H9 (cell line): ENCODE measurements around the gene GLI2. TPM values are rescaled to one million over a fixed set of nuclear protein-coding genes. Genes with fewer than 3 reads are reported as not detected.
A peak's percentile ranks its signal among the peaks of the same experiment; 100 is the strongest.

Experiments
- DNase-seq: peaks from one replicate; pipeline ENCODE4 v3.0.0-alpha.2; 2017
- H2AFZ ChIP-seq: one replicate; pipeline ENCODE4 v1.6.1; 2013; ENCODE audit warnings: mild to moderate bottlenecking, low read length, control low read depth, moderate library complexity
- H2AK5ac ChIP-seq: 2 replicates; pipeline ENCODE4 v1.6.1; 2013; ENCODE audit warnings: low read length, control low read depth, mixed read lengths; ENCODE audit not compliant: insufficient read length
- H2BK120ac ChIP-seq: one replicate; pipeline ENCODE4 v1.6.1; 2013; ENCODE audit warnings: low read depth, mild to moderate bottlenecking, low read length, control low read depth, inconsistent platforms; ENCODE audit not compliant: poor library complexity, severe bottlenecking
- H2BK12ac ChIP-seq: 2 replicates; pipeline ENCODE4 v1.6.1; 2013; ENCODE audit warnings: low read length, control low read depth, mixed read lengths, low read depth; ENCODE audit not compliant: insufficient read length
- H2BK15ac ChIP-seq: 2 replicates; pipeline ENCODE4 v1.6.1; 2013; ENCODE audit warnings: low read depth, low read length, control low read depth
- H2BK20ac ChIP-seq: one replicate; pipeline ENCODE4 v1.6.1; 2013; ENCODE audit warnings: low read depth, mild to moderate bottlenecking, low read length, control low read depth, inconsistent platforms; ENCODE audit not compliant: poor library complexity, severe bottlenecking
- H2BK5ac ChIP-seq: 2 replicates; pipeline ENCODE4 v1.6.1; 2013; ENCODE audit warnings: low read length, control low read depth, mixed read lengths; ENCODE audit not compliant: insufficient read length
- H3K14ac ChIP-seq: 2 replicates; pipeline ENCODE4 v1.6.1; 2013; ENCODE audit warnings: low read length, control low read depth; ENCODE audit not compliant: insufficient read depth
- H3K18ac ChIP-seq: 2 replicates; pipeline ENCODE4 v1.6.1; 2013; ENCODE audit warnings: low read depth, mild to moderate bottlenecking, mixed read lengths, low read length, control low read depth; ENCODE audit not compliant: insufficient read length
- H3K23ac ChIP-seq: 2 replicates; pipeline ENCODE4 v1.6.1; 2013; ENCODE audit warnings: low read length, control low read depth, mixed read lengths, low read depth; ENCODE audit not compliant: insufficient read length
- H3K23me2 ChIP-seq: 2 replicates; pipeline ENCODE4 v1.6.1; 2013; ENCODE audit warnings: low read depth, mild to moderate bottlenecking, mixed read lengths, low read length, control low read depth; ENCODE audit not compliant: insufficient read length, poor library complexity, severe bottlenecking
- H3K27ac ChIP-seq: 2 replicates; pipeline ENCODE4 v1.5.1; 2013; ENCODE audit warnings: low read length, control low read depth, mixed read lengths, low read depth; ENCODE audit not compliant: insufficient read length
- H3K27me3 ChIP-seq: 2 replicates; pipeline ENCODE4 v1.6.1; 2013; ENCODE audit warnings: low read length, control low read depth, inconsistent platforms; ENCODE audit not compliant: insufficient read depth
- H3K4ac ChIP-seq: 2 replicates; pipeline ENCODE4 v1.6.1; 2013; ENCODE audit warnings: low read depth, mild to moderate bottlenecking, control low read depth, inconsistent platforms, low read length, moderate library complexity
- H3K4me1 ChIP-seq: 2 replicates; pipeline ENCODE4 v1.6.1; 2013; ENCODE audit warnings: low read length, control low read depth, inconsistent platforms; ENCODE audit not compliant: insufficient read depth
- H3K4me2 ChIP-seq: 2 replicates; pipeline ENCODE4 v1.6.1; 2013; ENCODE audit warnings: low read length, control low read depth, mixed read lengths; ENCODE audit not compliant: insufficient read length, insufficient read depth
- H3K56ac ChIP-seq: 2 replicates; pipeline ENCODE4 v1.6.1; 2013; ENCODE audit warnings: low read depth, mild to moderate bottlenecking, mixed read lengths, low read length, control low read depth; ENCODE audit not compliant: insufficient read length
- H3K79me1 ChIP-seq: 2 replicates; pipeline ENCODE4 v1.6.1; 2013; ENCODE audit warnings: low read depth, mild to moderate bottlenecking, moderate library complexity, low read length, control low read depth, inconsistent platforms; ENCODE audit not compliant: insufficient read depth, poor library complexity, severe bottlenecking
- H3K79me2 ChIP-seq: 2 replicates; pipeline ENCODE4 v1.6.1; 2013; ENCODE audit warnings: low read length, control low read depth, inconsistent platforms; ENCODE audit not compliant: insufficient read depth
- H3K9ac ChIP-seq: 2 replicates; pipeline ENCODE4 v1.6.1; 2013; ENCODE audit warnings: low read length, control low read depth, mixed read lengths; ENCODE audit not compliant: insufficient read length; ENCODE audit errors: extremely low read depth
- H3K9me3 ChIP-seq: one replicate; pipeline ENCODE4 v1.6.1; 2013; ENCODE audit warnings: low read depth, low read length, inconsistent platforms; ENCODE audit not compliant: control insufficient read depth
- H3T11ph ChIP-seq: one replicate; pipeline ENCODE4 v1.6.1; 2013; ENCODE audit warnings: mild to moderate bottlenecking, low read length, control low read depth, inconsistent platforms
- H4K20me1 ChIP-seq: one replicate; pipeline ENCODE4 v1.6.1; 2013; ENCODE audit not compliant: control insufficient read depth, insufficient read length, insufficient read depth
- H4K5ac ChIP-seq: 2 replicates; pipeline ENCODE4 v1.6.1; 2013; ENCODE audit warnings: low read depth, mild to moderate bottlenecking, mixed read lengths, low read length, control low read depth; ENCODE audit not compliant: insufficient read length
- H4K8ac ChIP-seq: replicated peaks from 2 replicates; pipeline ENCODE4 v1.6.1; 2013; ENCODE audit warnings: low read length, control low read depth, mixed read lengths, low read depth; ENCODE audit not compliant: insufficient read length
- H4K91ac ChIP-seq: 2 replicates; pipeline ENCODE4 v1.6.1; 2013; ENCODE audit warnings: low read depth, mild to moderate bottlenecking, moderate library complexity, mixed read lengths, low read length, control low read depth; ENCODE audit not compliant: insufficient read length
- H3K27ac Mint-ChIP-seq, 3 experiments: 2 replicates in 2 of 3; 3 replicates in 1 of 3; pipeline ENCODE4 v1.8.0; 2020 to 2021; ENCODE audit warnings: mixed read lengths in 3 of 3, mild to moderate bottlenecking in 1 of 3, moderate library complexity in 1 of 3
- H3K27me3 Mint-ChIP-seq: 2 replicates; pipeline ENCODE4 v1.8.0; 2021; ENCODE audit warnings: low read depth, mild to moderate bottlenecking, moderate library complexity, mixed read lengths
- H3K36me3 Mint-ChIP-seq, 3 experiments: 2 replicates in 2 of 3; 3 replicates in 1 of 3; pipeline ENCODE4 v1.8.0; 2020 to 2021; ENCODE audit warnings: low read depth in 3 of 3, mixed read lengths in 3 of 3; ENCODE audit not compliant: insufficient read depth in 1 of 3
- H3K4me1 Mint-ChIP-seq, 2 experiments: 2 replicates each; pipeline ENCODE4 v1.8.0; 2020; ENCODE audit warnings: mixed read lengths in 2 of 2
- H3K4me3 Mint-ChIP-seq, 2 experiments: 2 replicates in 1 of 2; 3 replicates in 1 of 2; pipeline ENCODE4 v1.8.0; 2020 to 2021; ENCODE audit warnings: mild to moderate bottlenecking in 2 of 2, mixed read lengths in 2 of 2, moderate library complexity in 1 of 2
- H3K9me3 Mint-ChIP-seq, 2 experiments: 2 replicates in 1 of 2; 3 replicates in 1 of 2; pipeline ENCODE4 v1.8.0; 2020; ENCODE audit warnings: mild to moderate bottlenecking in 2 of 2, mixed read lengths in 2 of 2, moderate library complexity in 1 of 2
- CTCF ChIP-seq: fragments of 200-600 bp; sonication (generic); conservative IDR thresholded peaks from 3 replicates; pipeline ENCODE4 v1.8.0; 2021; ENCODE audit warnings: antibody characterized with exemption, mild to moderate bottlenecking
- WGBS: extraction: QIAGEN DNeasy Blood & Tissue Kit; methylation state at CpG from one replicate; pipeline ENCODE4 v1.1.7; 2013; ENCODE audit warnings: missing lambda C conversion rate, low lambda C conversion rate, mixed read lengths; ENCODE audit not compliant: insufficient read length; ENCODE audit errors: extremely low coverage; 5-methylcytosine and 5-hydroxymethylcytosine counted together
- total RNA-seq: library from RNA; stranded (reverse); gene quantifications from 2 replicates; pipeline ENCODE4 v1.2.1, GENCODE V29; 2021

GLI2 gene
- total RNA-seq, 1 experiment from 2014 or later, result 56.7 TPM

- H3K4me2 ChIP-seq, result no peak overlapping the region
- no peak overlapping the region for H2AFZ ChIP-seq
- H2BK20ac ChIP-seq, result no peak overlapping the region
- no peak overlapping the region for H2BK120ac ChIP-seq
- no peak overlapping the region for H4K5ac ChIP-seq
- DNase-seq, result peak; percentile 27
- no peaks in the 10 kb centered on the region for H3K23me2 ChIP-seq
- H4K91ac ChIP-seq, result no peak overlapping the region
- H3K9ac ChIP-seq, result no peak overlapping the region
- peaks cover 75 to 85% of the 10 kb centered on the region in 2 experiments for H3K4me1 Mint-ChIP-seq
- H3K23ac ChIP-seq, result no peak overlapping the region
- no peak overlapping the region for H3K27ac ChIP-seq
- no peak for TF ChIP-seq CTCF
- no peak overlapping the region for H3K27ac Mint-ChIP-seq
- no peaks in the 10 kb centered on the region; the same call in 1 of the 2 replicates for H3K27me3 Mint-ChIP-seq
- peaks cover 20% of the 10 kb centered on the region; the same call in 1 of the 2 replicates for H3K4me1 ChIP-seq
- H3K9me3 ChIP-seq, result no peaks in the 10 kb centered on the region
- peaks cover 5% of the 10 kb centered on the region for H3K79me1 ChIP-seq
- no peak overlapping the region for H3K56ac ChIP-seq
- no peak overlapping the region for H3T11ph ChIP-seq
- no peaks in the 10 kb centered on the region for H3K9me3 Mint-ChIP-seq
- H3K36me3 Mint-ChIP-seq, result peaks cover 0 to 2% (median 0%) of the 10 kb centered on the region in 3 experiments; a peak in 2 of 7 replicates
- H4K20me1 ChIP-seq, result no peaks in the 10 kb centered on the region
- WGBS, result no CpG with 5 or more reads among the region's 8 CpGs
- no peaks in the 10 kb centered on the region for H3K27me3 ChIP-seq
- no peak overlapping the region for H3K4ac ChIP-seq
- H2BK15ac ChIP-seq, result no peak overlapping the region
- H4K8ac ChIP-seq, result no peak overlapping the region
- H3K4me3 Mint-ChIP-seq, result no peak overlapping the region
- no peak overlapping the region for H2BK5ac ChIP-seq
- peaks cover 38% of the 10 kb centered on the region; the same call in 1 of the 2 replicates for H3K79me2 ChIP-seq
- no peak overlapping the region for H2AK5ac ChIP-seq
- no peak overlapping the region for H3K14ac ChIP-seq
- H2BK12ac ChIP-seq, result no peak overlapping the region
- no peak overlapping the region for H3K18ac ChIP-seq
Measured at GRCh38 chr2:120763508-120763907, 27.8 kb downstream of the GLI2 start.
